ENCODE data around the gene HOXD11. TPM values are rescaled to one million over a fixed set of nuclear protein-coding genes. Genes with fewer than 3 reads are reported as not detected.

The HOXD11 gene
- total and polyA plus RNA-seq, 2 experiments from 2014 or later = not detected

DNA sequence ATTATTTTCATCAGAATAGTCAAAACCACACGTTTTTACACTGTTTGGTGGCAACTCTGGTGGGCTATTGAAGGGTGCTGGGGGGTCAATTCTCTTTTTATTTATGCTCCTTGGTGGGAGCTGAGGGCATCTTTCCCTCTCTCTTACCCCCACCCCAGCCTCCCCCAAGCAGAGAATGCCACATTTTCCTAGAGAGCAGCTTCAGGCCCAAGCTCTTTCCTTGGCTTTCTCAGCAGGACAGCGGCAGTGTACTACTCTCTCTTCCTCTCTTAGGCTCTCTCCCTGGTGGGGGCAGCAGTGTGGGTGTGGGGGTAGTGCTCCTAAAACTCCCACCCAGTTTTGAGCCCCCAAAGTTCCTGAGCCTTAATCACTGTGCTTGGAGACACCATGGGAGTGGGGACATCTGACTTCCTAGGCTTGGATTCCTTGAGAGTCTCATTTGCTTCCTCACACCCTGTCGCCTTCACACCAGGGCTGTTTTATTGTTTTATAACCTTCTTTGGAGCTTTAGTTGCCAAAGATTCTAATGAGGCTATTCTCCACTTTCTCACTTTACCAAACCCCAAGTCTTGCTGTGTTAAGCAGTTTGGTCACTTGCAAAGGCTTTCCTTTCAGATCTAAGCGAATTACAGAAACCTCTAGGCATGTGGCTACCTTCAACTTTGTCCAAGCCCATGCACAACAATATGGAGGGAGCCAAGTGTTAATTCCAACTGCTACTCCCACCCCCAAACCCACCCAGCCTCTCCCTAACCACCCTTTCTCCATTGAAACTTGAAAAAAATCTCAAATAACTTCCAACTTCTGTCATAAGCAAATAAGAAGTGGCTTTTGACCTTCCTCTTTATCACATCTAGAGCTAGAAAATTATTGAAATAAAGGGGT lies 38.2 kb downstream of the HOXD11 start:
- Histone ChIP-seq H3K4me3 (no peak overlapping the region), H3K27me3 (peaks cover 100% of the 10 kb centered on the region), H3K36me3 (no peaks in the 10 kb centered on the region), H3K4me1 (ENCODE audit: low read depth) (no peaks in the 10 kb centered on the region), H3K9me3 (ENCODE audit: low read depth) (no peaks in the 10 kb centered on the region), H3K27ac (no peak overlapping the region)
- DNase-seq (ENCODE audit: low read depth in 1 of 2, low spot score in 1 of 2) = no peak
- TF ChIP-seq, protein P1, sequence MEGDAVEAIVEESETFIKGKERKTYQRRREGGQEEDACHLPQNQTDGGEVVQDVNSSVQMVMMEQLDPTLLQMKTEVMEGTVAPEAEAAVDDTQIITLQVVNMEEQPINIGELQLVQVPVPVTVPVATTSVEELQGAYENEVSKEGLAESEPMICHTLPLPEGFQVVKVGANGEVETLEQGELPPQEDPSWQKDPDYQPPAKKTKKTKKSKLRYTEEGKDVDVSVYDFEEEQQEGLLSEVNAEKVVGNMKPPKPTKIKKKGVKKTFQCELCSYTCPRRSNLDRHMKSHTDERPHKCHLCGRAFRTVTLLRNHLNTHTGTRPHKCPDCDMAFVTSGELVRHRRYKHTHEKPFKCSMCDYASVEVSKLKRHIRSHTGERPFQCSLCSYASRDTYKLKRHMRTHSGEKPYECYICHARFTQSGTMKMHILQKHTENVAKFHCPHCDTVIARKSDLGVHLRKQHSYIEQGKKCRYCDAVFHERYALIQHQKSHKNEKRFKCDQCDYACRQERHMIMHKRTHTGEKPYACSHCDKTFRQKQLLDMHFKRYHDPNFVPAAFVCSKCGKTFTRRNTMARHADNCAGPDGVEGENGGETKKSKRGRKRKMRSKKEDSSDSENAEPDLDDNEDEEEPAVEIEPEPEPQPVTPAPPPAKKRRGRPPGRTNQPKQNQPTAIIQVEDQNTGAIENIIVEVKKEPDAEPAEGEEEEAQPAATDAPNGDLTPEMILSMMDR (IDR thresholded peaks at IDR 0.05; ENCODE audit: low read depth, low read length) = no peak

DNA sequence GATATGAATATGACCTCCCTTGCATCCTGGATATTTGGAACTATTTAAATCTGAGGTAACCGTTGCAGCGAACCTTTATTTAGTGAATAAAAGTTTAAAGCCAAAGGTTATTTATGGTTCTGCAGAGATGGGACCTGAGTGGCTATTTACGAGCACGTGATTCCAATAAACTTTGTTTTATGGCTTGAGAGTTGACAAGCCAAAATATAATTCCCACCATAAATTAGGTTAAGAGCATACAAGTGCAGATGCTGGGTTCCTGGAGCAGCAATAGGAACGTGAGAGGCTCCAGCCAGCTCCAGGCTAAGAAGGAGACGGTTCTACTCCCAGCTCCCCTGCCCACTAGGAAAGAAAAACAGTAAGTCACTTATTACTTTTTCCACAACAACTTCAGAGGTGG lies 39.0 kb downstream of the HOXD11 start:
- no peaks in the 10 kb centered on the region for H3K36me3 ChIP-seq
- no peak overlapping the region for H3K27ac ChIP-seq
- no peaks in the 10 kb centered on the region for H3K4me1 ChIP-seq (ENCODE audit: low read depth)
- no peak overlapping the region for H3K4me3 ChIP-seq
- no peak for DNase-seq (ENCODE audit: low read depth in 1 of 2, low spot score in 1 of 2)
- H3K27me3 ChIP-seq = peaks cover 100% of the 10 kb centered on the region
- H3K9me3 ChIP-seq (ENCODE audit: low read depth) = no peaks in the 10 kb centered on the region
- TF ChIP-seq, protein P1 (IDR thresholded peaks at IDR 0.05; ENCODE audit: low read depth, low read length) = no peak

DNA sequence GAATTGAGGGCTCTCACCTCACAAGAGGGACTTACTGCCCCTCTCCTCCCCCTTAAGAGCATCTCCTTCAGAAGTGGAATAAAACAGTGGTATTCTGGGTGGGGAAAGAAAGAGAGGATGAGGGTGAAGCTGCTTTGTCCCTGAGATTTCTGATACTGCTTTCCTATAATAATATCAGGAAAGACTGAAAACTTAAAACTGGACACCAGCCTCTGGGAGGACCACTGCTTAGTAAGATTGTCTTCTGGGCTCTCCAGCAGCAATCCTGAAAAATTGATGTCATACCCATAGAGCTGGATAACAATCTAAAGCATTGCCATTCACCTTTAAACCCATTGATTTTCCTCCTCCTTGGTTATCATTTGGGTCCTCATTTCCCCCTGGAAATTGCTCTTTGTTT lies 39.6 kb downstream of the HOXD11 start:
- DNase-seq (ENCODE audit: low read depth in 1 of 2, low spot score in 1 of 2) = no peak
- no peaks in the 10 kb centered on the region for H3K9me3 ChIP-seq (ENCODE audit: low read depth)
- no peak overlapping the region for H3K4me3 ChIP-seq
- TF ChIP-seq, protein P1 (IDR thresholded peaks at IDR 0.05; ENCODE audit: low read depth, low read length) = no peak
- no peak overlapping the region for H3K27ac ChIP-seq
- H3K4me1 ChIP-seq (ENCODE audit: low read depth) = no peaks in the 10 kb centered on the region
- H3K27me3 ChIP-seq = peaks cover 100% of the 10 kb centered on the region
- no peaks in the 10 kb centered on the region for H3K36me3 ChIP-seq

DNA sequence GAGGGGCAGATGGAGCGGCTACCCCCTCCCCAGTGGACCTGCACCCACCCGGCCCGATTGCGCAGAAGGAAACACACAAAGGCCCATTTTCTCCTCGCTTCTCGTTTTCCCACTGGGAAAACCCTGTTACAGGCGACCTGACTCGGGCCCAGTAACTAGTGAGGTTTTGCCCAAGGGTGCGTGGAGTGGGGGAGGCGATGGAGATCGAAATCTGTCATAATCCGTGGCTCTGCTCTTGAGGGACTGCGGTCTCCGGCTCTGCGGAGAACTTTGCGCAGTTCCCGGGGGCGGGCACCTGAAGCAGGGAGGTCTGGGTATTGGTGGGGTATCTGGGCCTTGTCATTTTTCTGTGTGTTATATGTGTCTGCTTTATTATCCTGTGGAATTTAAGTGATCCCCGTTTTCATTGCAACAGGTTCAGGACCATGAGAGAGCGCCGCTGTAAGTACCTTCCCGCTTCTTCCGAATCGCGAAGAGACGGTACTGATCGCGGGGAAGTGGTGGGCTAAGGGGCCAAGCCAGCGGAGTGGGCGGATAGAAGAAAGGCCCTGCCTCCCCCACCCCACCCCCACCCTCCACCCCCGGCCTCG lies 40.2 kb downstream of the HOXD11 start:
- Histone ChIP-seq H3K4me1 (ENCODE audit: low read depth) (no peaks in the 10 kb centered on the region), H3K9me3 (ENCODE audit: low read depth) (no peaks in the 10 kb centered on the region), H3K36me3 (no peaks in the 10 kb centered on the region), H3K27ac (no peak overlapping the region), H3K4me3 (no peak overlapping the region), H3K27me3 (peaks cover 100% of the 10 kb centered on the region)
- TF ChIP-seq, protein P1 (IDR thresholded peaks at IDR 0.05; ENCODE audit: low read depth, low read length) = no peak
- no peak for DNase-seq (ENCODE audit: low read depth in 1 of 2, low spot score in 1 of 2)

DNA sequence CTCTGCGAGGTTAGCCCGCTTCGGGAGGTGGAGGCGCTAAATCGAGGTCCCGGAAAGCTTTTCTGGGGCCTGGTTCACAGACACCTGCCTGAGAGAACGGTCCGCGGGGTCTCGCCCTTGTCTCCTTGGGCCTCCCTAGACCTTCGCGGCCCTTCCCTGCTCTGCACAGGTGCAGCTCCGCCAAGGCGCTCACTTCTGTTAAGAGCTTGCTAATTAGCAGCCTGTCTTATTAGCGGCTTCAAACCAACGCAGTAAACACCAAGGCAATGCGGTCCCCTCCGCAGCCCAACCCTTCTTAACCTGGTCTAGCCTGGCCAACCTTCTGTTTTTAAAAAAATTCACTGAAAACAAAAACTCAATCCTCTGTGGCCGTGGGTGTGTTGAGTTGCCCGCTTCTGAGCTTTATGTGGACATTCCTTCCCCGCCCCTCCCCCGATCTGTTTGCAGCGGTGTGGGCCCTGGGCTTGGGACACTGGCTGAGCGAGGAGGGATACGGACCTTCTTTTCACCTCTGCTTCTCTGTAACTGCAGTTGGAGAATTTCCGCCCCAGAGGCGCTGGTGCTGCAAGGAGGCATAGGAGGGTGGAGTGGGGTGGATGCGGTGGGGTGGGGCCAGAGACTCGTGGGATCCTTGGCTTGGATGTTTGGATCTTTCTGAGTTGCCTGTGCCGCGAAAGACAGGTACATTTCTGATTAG lies 40.9 kb downstream of the HOXD11 start:
- DNase-seq (ENCODE audit: low read depth in 1 of 2, low spot score in 1 of 2) = no peak
- Histone ChIP-seq H3K27me3 (peaks cover 100% of the 10 kb centered on the region), H3K4me1 (ENCODE audit: low read depth) (no peaks in the 10 kb centered on the region), H3K9me3 (ENCODE audit: low read depth) (no peaks in the 10 kb centered on the region), H3K27ac (no peak overlapping the region), H3K4me3 (no peak overlapping the region), H3K36me3 (no peaks in the 10 kb centered on the region)
- TF ChIP-seq, protein P1 (IDR thresholded peaks at IDR 0.05; ENCODE audit: low read depth, low read length) = no peak

All from cardiac muscle cell (in vitro differentiated cells and primary cell).